GM19238 (cell line): ENCODE measurements around the gene MATCAP1.

Experiments used
- DNase-seq: peaks from one replicate; pipeline ENCODE4 v3.0.0; 2011; ENCODE audit warnings: low spot score; ENCODE audit not compliant: insufficient read length

Gene MATCAP1

GRCh38 chr16:67141391-67141790 is 42.4 kb downstream of the MATCAP1 start:
- no peak for DNase-seq

GRCh38 chr16:67137605-67138004 is 46.2 kb downstream of the MATCAP1 start:
- no peak for DNase-seq

- DNase-seq, result no peak
Observed at GRCh38 chr16:67129422-67129821, 54.3 kb downstream of the MATCAP1 start.

- no peak for DNase-seq
Observed at GRCh38 chr16:67128887-67129286, 54.9 kb downstream of the MATCAP1 start.

- no peak for DNase-seq
Observed at GRCh38 chr16:67128417-67128816, 55.3 kb downstream of the MATCAP1 start.
